ENCODE measurements around the gene KRT8.

GRCh38 chr12:52942066-52942900, 37.4 kb upstream of the KRT8 start:
- TF ChIP-seq CTCF (IDR thresholded peaks at IDR 0.05) (no peak), EZH2 (IDR thresholded peaks at IDR 0.05; ENCODE audit: borderline replicate concordance, insufficient read depth, low read depth, low read length, poor library complexity, severe bottlenecking) (no peak)
